Heart left ventricle (tissue), 13 donors: ENCODE measurements around the gene RITA1.

Source experiments
- CTCF ChIP-seq, 12 donors: fragments of 200-600 bp; sonication (generic) in 4 of 12; IDR thresholded peaks; one replicate each; pipeline versions ENCODE4 v1.5.0 to v1.8.0; 2018 to 2022; ENCODE audit warnings: antibody characterized with exemption in 12 of 12, mild to moderate bottlenecking in 5 of 12
- POLR2A ChIP-seq, 2 donors: fragments of 450-650 bp; IDR thresholded peaks; one replicate each; pipeline ENCODE4 v1.6.1; 2017; ENCODE audit warnings: antibody characterized with exemption in 2 of 2, mild to moderate bottlenecking in 2 of 2, moderate library complexity in 2 of 2
- donor health status: ischemic (EF 13 %, LVEDD 7.1; RV severe dilation, severe dysfunction).
- donor health status: DM: no; HTN: yes; CAD: no.
- donor health status: DM: no; HTN: no; CAD: no.
- donor health status: ischemic (EF 25% LVEDD 6.9; RV normal size, moderate dysfunction).
- donor health status: ischemic (EF 25% LVEDD 5.7; RV mildly dilated, moderate dysfunction).
- donor health status: ischemic (EF 35%, LVEDD 5.7; RV mildly dilated, moderate dysfunction).
- donor health status: nonischemic (EF 11% LVEDD 7.7; RV severe dilation, severe dysfunction).
- donor health status: DM: yes; HTN: yes; CAD: no.
- donor health status: PGD.
- donor health status: ischemic (EF 29% LVEDD 5.4; RV normal size, mild dysfunction).
- donor health status: nonischemic (EF 23%, LVEDD 6.1; RV moderate dilation, normal function).

GRCh38 chr12:113204804-113205203 is 19.3 kb downstream of the RITA1 start:
- TF ChIP-seq CTCF (IDR thresholded peaks at IDR 0.05): no peak
- TF ChIP-seq POLR2A (IDR thresholded peaks at IDR 0.05): no peak
